SK-N-SH treated with all-trans-retinoic acid at 6 μM for 48 hours (cell line): ENCODE measurements around the gene RAI14.

Experiments used
- ATAC-seq: fragments of 200-7000 bp; cut with Tn5 transposase; 3 replicates; pipeline ENCODE4 v1.9.1; 2020; ENCODE audit warnings: mild to moderate bottlenecking, moderate library complexity
- ARNTL ChIP-seq: fragments of 450-650 bp; formaldehyde crosslinking; IDR thresholded peaks from 2 replicates; pipeline ENCODE4 v1.5.0; 2020; ENCODE audit warnings: low read depth, mild to moderate bottlenecking, moderate library complexity, borderline replicate concordance
- BACH2 ChIP-seq: fragments of 250-450 bp; sonication (Bioruptor Pico); IDR thresholded peaks from 2 replicates; pipeline ENCODE4 v1.9.0; 2021; ENCODE audit warnings: mild to moderate bottlenecking, borderline replicate concordance
- CREB5 ChIP-seq: fragments of 250-450 bp; sonication (Bioruptor Pico); IDR thresholded peaks from 2 replicates; pipeline ENCODE4 v1.5.1; 2020; ENCODE audit warnings: low read depth, mild to moderate bottlenecking, moderate library complexity
- CSDC2 ChIP-seq: fragments of 250-450 bp; sonication (Bioruptor Pico); IDR thresholded peaks from 2 replicates; pipeline ENCODE4 v1.5.0; 2020; ENCODE audit warnings: mild to moderate bottlenecking, moderate library complexity
- CSRNP3 ChIP-seq: fragments of 250-450 bp; sonication (Bioruptor Pico); IDR thresholded peaks from 2 replicates; pipeline ENCODE4 v1.5.1; 2021; ENCODE audit warnings: mild to moderate bottlenecking, moderate library complexity
- ESRRG ChIP-seq: fragments of 250-450 bp; sonication (Bioruptor Pico); IDR thresholded peaks from 2 replicates; pipeline ENCODE4 v1.6.1; 2021; ENCODE audit warnings: mild to moderate bottlenecking
- GLIS3 ChIP-seq: fragments of 250-450 bp; sonication (Bioruptor Pico); IDR thresholded peaks from 2 replicates; pipeline ENCODE4 v1.5.0; 2020; ENCODE audit warnings: mild to moderate bottlenecking, moderate library complexity
- ISL1 ChIP-seq: fragments of 250-450 bp; sonication (Bioruptor Pico); IDR thresholded peaks from 2 replicates; pipeline ENCODE4 v2.1.2; 2022; ENCODE audit warnings: mild to moderate bottlenecking, moderate library complexity
- OSR1 ChIP-seq: fragments of 250-450 bp; sonication (Bioruptor Pico); IDR thresholded peaks from 2 replicates; pipeline ENCODE4 v1.8.0; 2022; ENCODE audit warnings: moderate library complexity, mild to moderate bottlenecking, inconsistent platforms
- PATZ1 ChIP-seq: fragments of 250-450 bp; sonication (Bioruptor Pico); IDR thresholded peaks from 2 replicates; pipeline ENCODE4 v1.8.0; 2020; ENCODE audit warnings: mild to moderate bottlenecking, moderate library complexity, borderline replicate concordance
- POU6F1 ChIP-seq: fragments of 250-450 bp; sonication (Bioruptor Pico); IDR thresholded peaks from 2 replicates; pipeline ENCODE4 v1.8.0; 2021; ENCODE audit warnings: low read depth, mild to moderate bottlenecking, moderate library complexity, borderline replicate concordance
- PPARA ChIP-seq: fragments of 250-450 bp; sonication (Bioruptor Pico); IDR thresholded peaks from 2 replicates; pipeline ENCODE4 v1.5.0; 2020; ENCODE audit warnings: mild to moderate bottlenecking, borderline replicate concordance
- SNAI2 ChIP-seq: fragments of 250-450 bp; sonication (Bioruptor Pico); IDR thresholded peaks from 2 replicates; pipeline ENCODE4 v1.5.0; 2020; ENCODE audit warnings: mild to moderate bottlenecking, moderate library complexity
- TCF4 ChIP-seq: fragments of 250-450 bp; sonication (Bioruptor Pico); IDR thresholded peaks from 2 replicates; pipeline ENCODE4 v1.8.0; 2021; ENCODE audit warnings: mild to moderate bottlenecking, moderate library complexity, borderline replicate concordance
- TOX ChIP-seq: fragments of 250-450 bp; sonication (Bioruptor Pico); IDR thresholded peaks from 2 replicates; pipeline ENCODE4 v1.8.0; 2021; ENCODE audit warnings: mild to moderate bottlenecking, moderate library complexity, borderline replicate concordance
- TSHZ2 ChIP-seq: fragments of 250-450 bp; sonication (Bioruptor Pico); IDR thresholded peaks from 2 replicates; pipeline ENCODE4 v1.5.0; 2020; ENCODE audit warnings: mild to moderate bottlenecking, moderate library complexity
- ZC3H10 ChIP-seq: fragments of 250-450 bp; sonication (Bioruptor Pico); IDR thresholded peaks from 2 replicates; pipeline ENCODE4 v1.5.1; 2021; ENCODE audit warnings: mild to moderate bottlenecking, moderate library complexity
- ZFP3 ChIP-seq: fragments of 250-450 bp; sonication (Bioruptor Pico); IDR thresholded peaks from 2 replicates; pipeline ENCODE4 v1.5.0; 2020; ENCODE audit warnings: mild to moderate bottlenecking, moderate library complexity
- ZFP30 ChIP-seq: fragments of 450-650 bp; formaldehyde crosslinking; IDR thresholded peaks from 2 replicates; pipeline ENCODE4 v1.5.0; 2022; ENCODE audit warnings: mild to moderate bottlenecking, moderate library complexity
- ZNF565 ChIP-seq: fragments of 450-650 bp; formaldehyde crosslinking; conservative IDR thresholded peaks from 2 replicates; pipeline ENCODE4 v1.5.0; 2020; ENCODE audit warnings: low read depth, mild to moderate bottlenecking, moderate library complexity
- ZNF70 ChIP-seq: fragments of 450-650 bp; formaldehyde crosslinking; IDR thresholded peaks from 2 replicates; pipeline ENCODE4 v1.5.0; 2020; ENCODE audit warnings: mild to moderate bottlenecking, moderate library complexity
- ZNF8 ChIP-seq: fragments of 450-650 bp; formaldehyde crosslinking; IDR thresholded peaks from 2 replicates; pipeline ENCODE4 v1.5.0; 2020; ENCODE audit warnings: mild to moderate bottlenecking, moderate library complexity

RAI14 gene

GRCh38 chr5:34841816-34842215 is 185.7 kb downstream of the RAI14 start:
- no peak for ATAC-seq
- TF ChIP-seq GLIS3 (CRISPR knock-in tag), result no peak
- no peak for TF ChIP-seq CSRNP3 (CRISPR knock-in tag)
- TF ChIP-seq ARNTL, result no peak
- no peak for TF ChIP-seq CSDC2 (CRISPR knock-in tag)
- no peak for TF ChIP-seq POU6F1 (CRISPR knock-in tag)
- TF ChIP-seq ZNF70 (CRISPR knock-in tag), result no peak
- TF ChIP-seq ZFP3 (CRISPR knock-in tag), result no peak
- no peak for TF ChIP-seq ISL1 (CRISPR knock-in tag)
- TF ChIP-seq, all 23 proteins: peak for 0

GRCh38 chr5:34842554-34842953 is 186.4 kb downstream of the RAI14 start:
- no peak for ATAC-seq

GRCh38 chr5:34843497-34843896 is 187.4 kb downstream of the RAI14 start:
- no peak for TF ChIP-seq ZC3H10 (CRISPR knock-in tag)
- ATAC-seq, result no peak

More at GRCh38 chr5:34842554-34842953, 186.4 kb downstream of the RAI14 start:
- TF ChIP-seq OSR1 (CRISPR knock-in tag) (no peak), TOX (CRISPR knock-in tag) (no peak), ARNTL (no peak), ZC3H10 (CRISPR knock-in tag) (no peak), ZNF565 (CRISPR knock-in tag) (no peak), GLIS3 (CRISPR knock-in tag) (no peak), ZNF8 (CRISPR knock-in tag) (no peak), ZNF70 (CRISPR knock-in tag) (no peak)

GRCh38 chr5:34844106-34844505 is 188.0 kb downstream of the RAI14 start:
- no peak for ATAC-seq
- TF ChIP-seq ARNTL (no peak), TCF4 (no peak), CREB5 (CRISPR knock-in tag) (no peak), ZFP3 (CRISPR knock-in tag) (no peak), ZFP30 (CRISPR knock-in tag) (no peak), ISL1 (CRISPR knock-in tag) (no peak), PPARA (CRISPR knock-in tag) (no peak), BACH2 (no peak), TSHZ2 (CRISPR knock-in tag) (no peak), ESRRG (no peak), SNAI2 (CRISPR knock-in tag) (no peak), CSRNP3 (CRISPR knock-in tag) (no peak), PATZ1 (CRISPR knock-in tag) (no peak), TOX (CRISPR knock-in tag) (no peak), GLIS3 (CRISPR knock-in tag) (no peak), ZNF70 (CRISPR knock-in tag) (no peak)
